ENCODE data around the gene MGAT5B. TPM values are rescaled to one million over a fixed set of nuclear protein-coding genes. Genes with fewer than 3 reads are reported as not detected.

MGAT5B gene
- total RNA-seq, 1 donor from 2014 or later: 7.4 TPM

GRCh38 chr17:76987486-76988093 is 119.4 kb downstream of the MGAT5B start:
- H3K4me1 Mint-ChIP-seq: peaks cover 16% of the 10 kb centered on the region
- H3K27me3 Mint-ChIP-seq: peaks cover 4% of the 10 kb centered on the region
- DNase-seq (no peak), ATAC-seq (ENCODE audit: low read depth) (peak; percentile 49)
- no peak overlapping the region for H3K4me3 Mint-ChIP-seq
- intact Hi-C loops (cut with micrococcal nuclease): no loop called here
- no peaks in the 10 kb centered on the region for H3K36me3 Mint-ChIP-seq (ENCODE audit: low read depth)
- POLR2A ChIA-PET: interaction anchor here (0.6 to 0.7 kb wide), 2 partner anchors 42 to 260 kb away, joined by 4 to 8 read pairs; no protein-coding TSS in a partner anchor
- no peaks in the 10 kb centered on the region for H3K9me3 Mint-ChIP-seq
- CTCF ChIA-PET: no interaction called here
- H3K27ac Mint-ChIP-seq: no peak overlapping the region
- TF ChIP-seq CTCF (IDR thresholded peaks at IDR 0.05): no peak

GRCh38 chr17:76988796-76989195 is 120.6 kb downstream of the MGAT5B start:
- peaks cover 8% of the 10 kb centered on the region for H3K4me1 Mint-ChIP-seq
- CTCF ChIA-PET: no interaction called here
- DNase-seq (no peak), ATAC-seq (ENCODE audit: low read depth) (no peak)
- no peak for TF ChIP-seq CTCF (IDR thresholded peaks at IDR 0.05)
- H3K4me3 Mint-ChIP-seq: no peak overlapping the region
- no peaks in the 10 kb centered on the region for H3K9me3 Mint-ChIP-seq
- no peak overlapping the region for H3K27ac Mint-ChIP-seq
- H3K36me3 Mint-ChIP-seq (ENCODE audit: low read depth): no peaks in the 10 kb centered on the region
- POLR2A ChIA-PET: no interaction called here
- intact Hi-C loops (cut with micrococcal nuclease): no loop called here
- H3K27me3 Mint-ChIP-seq: no peaks in the 10 kb centered on the region

GRCh38 chr17:76989519-76989918 is 121.3 kb downstream of the MGAT5B start:
- DNase-seq (no peak), ATAC-seq (ENCODE audit: low read depth) (no peak)
- ChIA-PET POLR2A (interaction anchor here (1.1 kb wide), 1 partner anchor 21 kb away, joined by 3 read pairs; no protein-coding TSS in a partner anchor), CTCF (no interaction called here)
- Mint-ChIP-seq H3K27ac (no peak overlapping the region), H3K27me3 (no peaks in the 10 kb centered on the region), H3K9me3 (no peaks in the 10 kb centered on the region), H3K36me3 (ENCODE audit: low read depth) (no peaks in the 10 kb centered on the region), H3K4me3 (no peak overlapping the region), H3K4me1 (peaks cover 15% of the 10 kb centered on the region)
- intact Hi-C loops (cut with micrococcal nuclease): no loop called here
- TF ChIP-seq CTCF (IDR thresholded peaks at IDR 0.05): no peak

GRCh38 chr17:76992891-76993290 is 124.7 kb downstream of the MGAT5B start:
- Mint-ChIP-seq H3K27ac (no peak overlapping the region), H3K4me3 (no peak overlapping the region), H3K4me1 (peaks cover 29% of the 10 kb centered on the region), H3K9me3 (no peaks in the 10 kb centered on the region), H3K36me3 (ENCODE audit: low read depth) (no peaks in the 10 kb centered on the region), H3K27me3 (no peaks in the 10 kb centered on the region)
- CTCF ChIA-PET: no interaction called here
- ATAC-seq (ENCODE audit: low read depth): no peak
- DNase-seq: no peak
- no peak for TF ChIP-seq CTCF (IDR thresholded peaks at IDR 0.05)
- intact Hi-C loops (cut with micrococcal nuclease): no loop called here
- POLR2A ChIA-PET: interaction anchor here (1.3 kb wide), 1 partner anchor 35 kb away, joined by 3 read pairs; no protein-coding TSS in a partner anchor

- Mint-ChIP-seq H3K36me3 (ENCODE audit: low read depth) (no peaks in the 10 kb centered on the region), H3K9me3 (no peaks in the 10 kb centered on the region), H3K27ac (no peak overlapping the region), H3K27me3 (peaks cover 3% of the 10 kb centered on the region), H3K4me1 (peaks cover 36% of the 10 kb centered on the region), H3K4me3 (no peak overlapping the region)
- TF ChIP-seq CTCF (IDR thresholded peaks at IDR 0.05): no peak
- POLR2A ChIA-PET: interaction anchor here (1.3 kb wide), 1 partner anchor 35 kb away, joined by 3 read pairs; no protein-coding TSS in a partner anchor
- CTCF ChIA-PET: no interaction called here
- ATAC-seq (ENCODE audit: low read depth): no peak
- intact Hi-C loops (cut with micrococcal nuclease): no loop called here
- DNase-seq: no peak
Observed at GRCh38 chr17:76993651-76994050, 125.4 kb downstream of the MGAT5B start.

Measured in activated B cell treated with CpG ODN at 0.5 μM for 24 hours (primary cell).